Progenitor cell of endocrine pancreas (in vitro differentiated cells): ENCODE measurements around the gene STAT5A. TPM values are rescaled to one million over a fixed set of nuclear protein-coding genes. Genes with fewer than 3 reads are reported as not detected.

Source experiments
- DNase-seq: peaks from one replicate; pipeline ENCODE4 v3.0.0; 2021; ENCODE audit warnings: low spot score; ENCODE audit not compliant: unreplicated experiment
- H3K27ac Mint-ChIP-seq: 2 replicates; pipeline ENCODE4 v1.8.0; 2021; ENCODE audit warnings: mild to moderate bottlenecking, moderate library complexity, mixed read lengths
- H3K27me3 Mint-ChIP-seq: 2 replicates; pipeline ENCODE4 v1.8.0; 2021; ENCODE audit warnings: mixed read lengths
- H3K36me3 Mint-ChIP-seq: 2 replicates; pipeline ENCODE4 v1.8.0; 2022; ENCODE audit warnings: mixed read lengths; ENCODE audit not compliant: insufficient read depth
- H3K4me1 Mint-ChIP-seq: 2 replicates; pipeline ENCODE4 v1.8.0; 2021; ENCODE audit warnings: low read depth, mixed read lengths
- H3K4me3 Mint-ChIP-seq: 2 replicates; pipeline ENCODE4 v1.8.0; 2021; ENCODE audit warnings: low read depth, mild to moderate bottlenecking, moderate library complexity, mixed read lengths
- H3K9me3 Mint-ChIP-seq: 2 replicates; pipeline ENCODE4 v1.8.0; 2021; ENCODE audit warnings: low read depth, mixed read lengths
- CTCF ChIP-seq: fragments of 200-600 bp; sonication (generic); IDR thresholded peaks from one replicate; pipeline ENCODE4 v1.5.0; 2021; ENCODE audit warnings: antibody characterized with exemption, mild to moderate bottlenecking; ENCODE audit not compliant: unreplicated experiment
- total RNA-seq: library from RNA; stranded (reverse); gene quantifications from 2 replicates; pipeline ENCODE4 v1.2.1, GENCODE V29; 2021

The STAT5A gene
- total RNA-seq, 1 donor from 2014 or later: 0.74 TPM

GRCh38 chr17:42333053-42333452 lies 44.8 kb downstream of the STAT5A start:
- H3K27ac Mint-ChIP-seq: no peak overlapping the region
- peaks cover 30% of the 10 kb centered on the region for H3K36me3 Mint-ChIP-seq
- TF ChIP-seq CTCF: no peak

GRCh38 chr17:42334677-42335076 lies 46.4 kb downstream of the STAT5A start:
- Mint-ChIP-seq H3K4me1 (no peaks in the 10 kb centered on the region), H3K9me3 (no peaks in the 10 kb centered on the region), H3K4me3 (no peak overlapping the region), H3K36me3 (peaks cover 25% of the 10 kb centered on the region), H3K27ac (no peak overlapping the region), H3K27me3 (no peaks in the 10 kb centered on the region)
- DNase-seq: no peak
- TF ChIP-seq CTCF: no peak

More at GRCh38 chr17:42333053-42333452, 44.8 kb downstream of the STAT5A start:
- DNase-seq: no peak
- H3K27me3 Mint-ChIP-seq: no peaks in the 10 kb centered on the region
- H3K4me3 Mint-ChIP-seq: no peak overlapping the region
- no peaks in the 10 kb centered on the region for H3K9me3 Mint-ChIP-seq
- H3K4me1 Mint-ChIP-seq: no peaks in the 10 kb centered on the region

GRCh38 chr17:42337442-42337841 lies 49.1 kb downstream of the STAT5A start:
- no peak for DNase-seq
- H3K27ac Mint-ChIP-seq: peak overlapping the region; percentile 37
- TF ChIP-seq CTCF: no peak
- no peaks in the 10 kb centered on the region for H3K27me3 Mint-ChIP-seq
- H3K36me3 Mint-ChIP-seq: peaks cover 21% of the 10 kb centered on the region
- H3K4me3 Mint-ChIP-seq: no peak overlapping the region
- H3K9me3 Mint-ChIP-seq: no peaks in the 10 kb centered on the region
- no peaks in the 10 kb centered on the region for H3K4me1 Mint-ChIP-seq

GRCh38 chr17:42338427-42338985 lies 50.2 kb downstream of the STAT5A start:
- H3K36me3 Mint-ChIP-seq: peaks cover 20% of the 10 kb centered on the region
- H3K27me3 Mint-ChIP-seq: no peaks in the 10 kb centered on the region
- DNase-seq: no peak
- no peak overlapping the region for H3K27ac Mint-ChIP-seq
- H3K4me3 Mint-ChIP-seq: no peak overlapping the region
- no peaks in the 10 kb centered on the region for H3K9me3 Mint-ChIP-seq
- H3K4me1 Mint-ChIP-seq: no peaks in the 10 kb centered on the region
- TF ChIP-seq CTCF: no peak

GRCh38 chr17:42339221-42339620 lies 50.9 kb downstream of the STAT5A start:
- no peak overlapping the region for H3K27ac Mint-ChIP-seq
- no peaks in the 10 kb centered on the region for H3K9me3 Mint-ChIP-seq
- no peaks in the 10 kb centered on the region for H3K27me3 Mint-ChIP-seq
- no peak overlapping the region for H3K4me3 Mint-ChIP-seq
- H3K4me1 Mint-ChIP-seq: no peaks in the 10 kb centered on the region
- no peak for DNase-seq
- peaks cover 19% of the 10 kb centered on the region for H3K36me3 Mint-ChIP-seq
- no peak for TF ChIP-seq CTCF
